GM23338 (cell line): ENCODE measurements around the gene RALBP1. TPM values are rescaled to one million over a fixed set of nuclear protein-coding genes. Genes with fewer than 3 reads are reported as not detected.

ENCODE experiments used
- ATAC-seq: fragments of 200-7000 bp; cut with Tn5 transposase; 3 replicates; pipeline ENCODE4 v1.9.1; 2020
- DNase-seq: peaks from one replicate; pipeline ENCODE4 v3.0.0-alpha.2; 2015; ENCODE audit warnings: low spot score
- H2AFZ ChIP-seq: fragments of 200-600 bp; sonication (generic); 2 replicates; pipeline ENCODE4 v1.8.0; 2016; ENCODE audit warnings: antibody characterized with exemption, mild to moderate bottlenecking, moderate library complexity
- H3F3A ChIP-seq: fragments of 200-600 bp; sonication (generic); replicated peaks from 2 replicates; pipeline ENCODE4 v1.8.0; 2017; ENCODE audit warnings: antibody characterized with exemption, mixed run types, low read depth
- H3K27ac ChIP-seq: fragments of 200-600 bp; sonication (generic); 2 replicates; pipeline ENCODE4 v1.6.1; 2016; ENCODE audit warnings: low read depth
- H3K27me3 ChIP-seq: fragments of 200-600 bp; sonication (generic); 2 replicates; pipeline ENCODE4 v1.8.0; 2016; ENCODE audit warnings: mild to moderate bottlenecking, mixed run types, moderate library complexity; ENCODE audit not compliant: insufficient read depth
- H3K36me3 ChIP-seq: fragments of 200-600 bp; sonication (generic); 2 replicates; pipeline ENCODE4 v1.8.0; 2016; ENCODE audit warnings: mild to moderate bottlenecking; ENCODE audit not compliant: insufficient read depth
- H3K4me1 ChIP-seq: fragments of 200-600 bp; sonication (generic); 2 replicates; pipeline ENCODE4 v1.8.0; 2016; ENCODE audit warnings: mild to moderate bottlenecking, moderate library complexity; ENCODE audit not compliant: insufficient read depth
- H3K4me2 ChIP-seq: fragments of 200-600 bp; sonication (generic); 2 replicates; pipeline ENCODE4 v1.7.1; 2017; ENCODE audit warnings: mixed run types
- H3K4me3 ChIP-seq: fragments of 200-600 bp; sonication (generic); 2 replicates; pipeline ENCODE4 v1.6.1; 2016; ENCODE audit warnings: mixed run types
- H3K79me2 ChIP-seq: fragments of 200-600 bp; sonication (generic); replicated peaks from 2 replicates; pipeline ENCODE4 v1.8.0; 2017; ENCODE audit warnings: mild to moderate bottlenecking; ENCODE audit not compliant: insufficient read depth
- H3K9me2 ChIP-seq: fragments of 200-600 bp; sonication (generic); 2 replicates; pipeline ENCODE4 v1.8.0; 2017; ENCODE audit not compliant: insufficient read depth
- H4K20me1 ChIP-seq: fragments of 200-600 bp; sonication (generic); replicated peaks from 2 replicates; pipeline ENCODE4 v1.8.0; 2017; ENCODE audit warnings: mild to moderate bottlenecking; ENCODE audit not compliant: insufficient read depth
- H3K27ac Mint-ChIP-seq: 2 replicates; pipeline ENCODE4 v1.8.0; 2020; ENCODE audit warnings: inconsistent platforms, mild to moderate bottlenecking, moderate library complexity, mixed read lengths
- H3K27me3 Mint-ChIP-seq: 3 replicates; pipeline ENCODE4 v1.8.0; 2022; ENCODE audit warnings: low read depth, mild to moderate bottlenecking, moderate library complexity, mixed read lengths, inconsistent platforms; ENCODE audit not compliant: insufficient read depth, poor library complexity
- H3K36me3 Mint-ChIP-seq: 3 replicates; pipeline ENCODE4 v1.8.0; 2021; ENCODE audit warnings: low read depth, mild to moderate bottlenecking, inconsistent platforms, moderate library complexity, mixed read lengths
- H3K4me1 Mint-ChIP-seq: 3 replicates; pipeline ENCODE4 v1.8.0; 2020; ENCODE audit warnings: mild to moderate bottlenecking, inconsistent platforms, mixed read lengths
- H3K4me3 Mint-ChIP-seq: 3 replicates; pipeline ENCODE4 v1.8.0; 2021; ENCODE audit warnings: moderate library complexity, mild to moderate bottlenecking, inconsistent platforms, mixed read lengths
- H3K9me3 Mint-ChIP-seq: 3 replicates; pipeline ENCODE4 v1.8.0; 2020; ENCODE audit warnings: moderate library complexity, mild to moderate bottlenecking, inconsistent platforms, mixed read lengths
- CREB1 ChIP-seq: fragments of 250-450 bp; sonication (Bioruptor Pico); IDR thresholded peaks from 2 replicates; pipeline ENCODE4 v1.5.0; 2020; ENCODE audit warnings: low read depth, mild to moderate bottlenecking, moderate library complexity
- EZH2 ChIP-seq: fragments of 200-600 bp; sonication (generic); IDR thresholded peaks from one replicate; pipeline ENCODE4 v1.8.0; 2017; ENCODE audit warnings: antibody characterized with exemption, mild to moderate bottlenecking, low read depth; ENCODE audit not compliant: unreplicated experiment
- EZH2phosphoT487 ChIP-seq: fragments of 200-600 bp; sonication (generic); IDR thresholded peaks from one replicate; pipeline ENCODE4 v1.8.1; 2018; ENCODE audit warnings: antibody characterized with exemption; ENCODE audit not compliant: unreplicated experiment
- NANOG ChIP-seq: IDR thresholded peaks from 2 replicates; pipeline ENCODE4 v1.6.1; 2016; ENCODE audit warnings: antibody characterized with exemption, borderline replicate concordance
- POLR2AphosphoS5 ChIP-seq: IDR thresholded peaks from 2 replicates; pipeline ENCODE4 v1.6.1; 2016; ENCODE audit warnings: antibody characterized with exemption, low read depth
- STAT1 ChIP-seq: IDR thresholded peaks from one replicate; pipeline ENCODE4 v1.6.1; 2016; ENCODE audit warnings: antibody characterized with exemption; ENCODE audit not compliant: unreplicated experiment
- ZNF114 ChIP-seq: fragments of 250-450 bp; sonication (Bioruptor Pico); IDR thresholded peaks from 2 replicates; pipeline ENCODE4 v1.5.0; 2020; ENCODE audit warnings: mild to moderate bottlenecking, moderate library complexity
- ZNF331 ChIP-seq: fragments of 250-450 bp; sonication (Bioruptor Pico); IDR thresholded peaks from 2 replicates; pipeline ENCODE4 v1.5.0; 2020; ENCODE audit warnings: low read depth, mild to moderate bottlenecking, moderate library complexity
- polyA plus RNA-seq: library from polyadenylated mRNA; unstranded; fragments of >200 nt; fragmentation: Nextera tagmentation; extraction: Ambion mirVana; gene quantifications from 2 replicates; pipeline ENCODE4 v1.2.1, GENCODE V29; 2016
- total RNA-seq: library from RNA; depleted of rRNA; stranded (reverse); fragments of >200 nt; shearing (Covaris generic); gene quantifications from 2 replicates; pipeline ENCODE4 v1.2.3, GENCODE V29; 2014
- TF ChIP-seq, protein P1 (sequence below): fragments of 250-450 bp; sonication (Bioruptor Pico); IDR thresholded peaks from 2 replicates; pipeline ENCODE4 v1.5.0; 2020; ENCODE audit warnings: mild to moderate bottlenecking, moderate library complexity
- TF ChIP-seq, protein P2 (sequence below): IDR thresholded peaks from 2 replicates; pipeline ENCODE4 v1.6.1; 2016; ENCODE audit warnings: antibody characterized with exemption

Gene RALBP1
- total and polyA plus RNA-seq, 2 experiments from 2014 or later: 80.9 to 103 TPM

DNA sequence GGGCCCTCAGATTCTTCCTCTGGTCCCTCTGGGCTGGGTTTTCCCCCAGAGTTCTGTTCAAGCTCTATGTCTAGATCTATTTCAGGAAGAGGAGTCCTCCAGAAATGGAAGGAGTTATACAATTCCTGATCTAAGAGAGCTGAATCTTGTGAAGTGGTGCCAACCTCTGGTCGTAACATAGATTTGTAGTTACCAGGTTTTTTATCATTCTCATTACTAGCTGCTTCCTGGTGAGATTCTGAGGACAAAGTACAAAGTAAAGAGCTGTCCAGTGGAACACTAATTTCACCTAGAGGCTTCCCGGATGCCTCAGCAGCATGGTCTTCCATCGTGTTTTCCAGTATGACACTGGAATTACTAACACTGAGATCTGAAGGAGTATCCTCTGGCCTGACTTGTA lies 94.9 kb downstream of the RALBP1 start (continued):
- TF ChIP-seq, protein P1, sequence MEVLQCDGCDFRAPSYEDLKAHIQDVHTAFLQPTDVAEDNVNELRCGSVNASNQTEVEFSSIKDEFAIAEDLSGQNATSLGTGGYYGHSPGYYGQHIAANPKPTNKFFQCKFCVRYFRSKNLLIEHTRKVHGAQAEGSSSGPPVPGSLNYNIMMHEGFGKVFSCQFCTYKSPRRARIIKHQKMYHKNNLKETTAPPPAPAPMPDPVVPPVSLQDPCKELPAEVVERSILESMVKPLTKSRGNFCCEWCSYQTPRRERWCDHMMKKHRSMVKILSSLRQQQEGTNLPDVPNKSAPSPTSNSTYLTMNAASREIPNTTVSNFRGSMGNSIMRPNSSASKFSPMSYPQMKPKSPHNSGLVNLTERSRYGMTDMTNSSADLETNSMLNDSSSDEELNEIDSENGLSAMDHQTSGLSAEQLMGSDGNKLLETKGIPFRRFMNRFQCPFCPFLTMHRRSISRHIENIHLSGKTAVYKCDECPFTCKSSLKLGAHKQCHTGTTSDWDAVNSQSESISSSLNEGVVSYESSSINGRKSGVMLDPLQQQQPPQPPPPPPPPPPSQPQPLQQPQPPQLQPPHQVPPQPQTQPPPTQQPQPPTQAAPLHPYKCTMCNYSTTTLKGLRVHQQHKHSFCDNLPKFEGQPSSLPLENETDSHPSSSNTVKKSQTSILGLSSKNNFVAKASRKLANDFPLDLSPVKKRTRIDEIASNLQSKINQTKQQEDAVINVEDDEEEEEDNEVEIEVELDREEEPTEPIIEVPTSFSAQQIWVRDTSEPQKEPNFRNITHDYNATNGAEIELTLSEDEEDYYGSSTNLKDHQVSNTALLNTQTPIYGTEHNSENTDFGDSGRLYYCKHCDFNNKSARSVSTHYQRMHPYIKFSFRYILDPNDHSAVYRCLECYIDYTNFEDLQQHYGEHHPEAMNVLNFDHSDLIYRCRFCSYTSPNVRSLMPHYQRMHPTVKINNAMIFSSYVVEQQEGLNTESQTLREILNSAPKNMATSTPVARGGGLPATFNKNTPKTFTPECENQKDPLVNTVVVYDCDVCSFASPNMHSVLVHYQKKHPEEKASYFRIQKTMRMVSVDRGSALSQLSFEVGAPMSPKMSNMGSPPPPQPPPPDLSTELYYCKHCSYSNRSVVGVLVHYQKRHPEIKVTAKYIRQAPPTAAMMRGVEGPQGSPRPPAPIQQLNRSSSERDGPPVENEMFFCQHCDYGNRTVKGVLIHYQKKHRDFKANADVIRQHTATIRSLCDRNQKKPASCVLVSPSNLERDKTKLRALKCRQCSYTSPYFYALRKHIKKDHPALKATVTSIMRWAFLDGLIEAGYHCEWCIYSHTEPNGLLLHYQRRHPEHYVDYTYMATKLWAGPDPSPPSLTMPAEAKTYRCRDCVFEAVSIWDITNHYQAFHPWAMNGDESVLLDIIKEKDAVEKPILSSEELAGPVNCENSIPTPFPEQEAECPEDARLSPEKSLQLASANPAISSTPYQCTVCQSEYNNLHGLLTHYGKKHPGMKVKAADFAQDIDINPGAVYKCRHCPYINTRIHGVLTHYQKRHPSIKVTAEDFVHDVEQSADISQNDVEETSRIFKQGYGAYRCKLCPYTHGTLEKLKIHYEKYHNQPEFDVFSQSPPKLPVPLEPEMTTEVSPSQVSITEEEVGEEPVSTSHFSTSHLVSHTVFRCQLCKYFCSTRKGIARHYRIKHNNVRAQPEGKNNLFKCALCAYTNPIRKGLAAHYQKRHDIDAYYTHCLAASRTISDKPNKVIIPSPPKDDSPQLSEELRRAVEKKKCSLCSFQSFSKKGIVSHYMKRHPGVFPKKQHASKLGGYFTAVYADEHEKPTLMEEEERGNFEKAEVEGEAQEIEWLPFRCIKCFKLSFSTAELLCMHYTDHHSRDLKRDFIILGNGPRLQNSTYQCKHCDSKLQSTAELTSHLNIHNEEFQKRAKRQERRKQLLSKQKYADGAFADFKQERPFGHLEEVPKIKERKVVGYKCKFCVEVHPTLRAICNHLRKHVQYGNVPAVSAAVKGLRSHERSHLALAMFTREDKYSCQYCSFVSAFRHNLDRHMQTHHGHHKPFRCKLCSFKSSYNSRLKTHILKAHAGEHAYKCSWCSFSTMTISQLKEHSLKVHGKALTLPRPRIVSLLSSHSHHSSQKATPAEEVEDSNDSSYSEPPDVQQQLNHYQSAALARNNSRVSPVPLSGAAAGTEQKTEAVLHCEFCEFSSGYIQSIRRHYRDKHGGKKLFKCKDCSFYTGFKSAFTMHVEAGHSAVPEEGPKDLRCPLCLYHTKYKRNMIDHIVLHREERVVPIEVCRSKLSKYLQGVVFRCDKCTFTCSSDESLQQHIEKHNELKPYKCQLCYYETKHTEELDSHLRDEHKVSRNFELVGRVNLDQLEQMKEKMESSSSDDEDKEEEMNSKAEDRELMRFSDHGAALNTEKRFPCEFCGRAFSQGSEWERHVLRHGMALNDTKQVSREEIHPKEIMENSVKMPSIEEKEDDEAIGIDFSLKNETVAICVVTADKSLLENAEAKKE: no peak
- TF ChIP-seq ZNF331 (CRISPR knock-in tag) (no peak), CREB1 (CRISPR knock-in tag) (no peak), ZNF114 (CRISPR knock-in tag) (no peak), EZH2phosphoT487 (no peak), STAT1 (no peak)
- TF ChIP-seq, protein P2, sequence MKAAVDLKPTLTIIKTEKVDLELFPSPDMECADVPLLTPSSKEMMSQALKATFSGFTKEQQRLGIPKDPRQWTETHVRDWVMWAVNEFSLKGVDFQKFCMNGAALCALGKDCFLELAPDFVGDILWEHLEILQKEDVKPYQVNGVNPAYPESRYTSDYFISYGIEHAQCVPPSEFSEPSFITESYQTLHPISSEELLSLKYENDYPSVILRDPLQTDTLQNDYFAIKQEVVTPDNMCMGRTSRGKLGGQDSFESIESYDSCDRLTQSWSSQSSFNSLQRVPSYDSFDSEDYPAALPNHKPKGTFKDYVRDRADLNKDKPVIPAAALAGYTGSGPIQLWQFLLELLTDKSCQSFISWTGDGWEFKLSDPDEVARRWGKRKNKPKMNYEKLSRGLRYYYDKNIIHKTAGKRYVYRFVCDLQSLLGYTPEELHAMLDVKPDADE: no peak

DNA sequence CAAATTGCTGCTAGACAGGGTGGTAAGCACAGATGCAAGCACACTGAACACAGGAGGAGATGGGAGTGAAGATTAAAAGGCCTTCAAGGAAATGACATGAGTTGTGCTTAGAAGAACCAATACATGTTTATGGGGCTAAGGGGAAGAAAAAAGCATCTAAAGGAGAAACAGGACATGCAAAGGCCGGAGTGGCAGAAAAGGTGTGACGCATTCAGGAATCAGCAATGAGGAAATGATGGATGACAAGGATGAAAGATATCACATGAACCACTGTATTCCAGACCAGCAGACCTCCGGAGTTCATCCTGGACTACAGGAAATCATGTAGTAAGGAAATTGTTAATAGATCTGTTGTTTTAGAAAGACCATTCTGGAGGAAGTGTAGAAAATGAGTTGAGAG lies 96.2 kb downstream of the RALBP1 start:
- Mint-ChIP-seq H3K4me3 (no peak overlapping the region), H3K4me1 (peaks cover 15% of the 10 kb centered on the region), H3K27ac (no peak overlapping the region), H3K9me3 (no peaks in the 10 kb centered on the region), H3K27me3 (no peaks in the 10 kb centered on the region), H3K36me3 (peaks cover 21% of the 10 kb centered on the region)
- no peak for ATAC-seq
- Histone ChIP-seq H3K4me1 (peaks cover 13% of the 10 kb centered on the region), H3K4me2 (no peak overlapping the region), H3K79me2 (no peaks in the 10 kb centered on the region), H2AFZ (no peak overlapping the region), H3K27ac (no peak overlapping the region), H3K36me3 (no peaks in the 10 kb centered on the region; the same call in 1 of the 2 replicates), H3K4me3 (no peak overlapping the region), H3K9me2 (no peaks in the 10 kb centered on the region), H3F3A (no peaks in the 10 kb centered on the region), H4K20me1 (no peaks in the 10 kb centered on the region; the same call in 1 of the 2 replicates), H3K27me3 (no peaks in the 10 kb centered on the region)
- no peak for DNase-seq
- TF ChIP-seq NANOG (no peak), ZNF114 (CRISPR knock-in tag) (no peak), EZH2 (no peak), POLR2AphosphoS5 (no peak)
- TF ChIP-seq, protein P1: no peak
